ENCODE data around the gene PHACTR1. TPM values are rescaled to one million over a fixed set of nuclear protein-coding genes. Genes with fewer than 3 reads are reported as not detected.

The PHACTR1 gene
- total and polyA plus RNA-seq, 7 donors, result 0.04 to 3.0 (median 0.85) TPM

DNA sequence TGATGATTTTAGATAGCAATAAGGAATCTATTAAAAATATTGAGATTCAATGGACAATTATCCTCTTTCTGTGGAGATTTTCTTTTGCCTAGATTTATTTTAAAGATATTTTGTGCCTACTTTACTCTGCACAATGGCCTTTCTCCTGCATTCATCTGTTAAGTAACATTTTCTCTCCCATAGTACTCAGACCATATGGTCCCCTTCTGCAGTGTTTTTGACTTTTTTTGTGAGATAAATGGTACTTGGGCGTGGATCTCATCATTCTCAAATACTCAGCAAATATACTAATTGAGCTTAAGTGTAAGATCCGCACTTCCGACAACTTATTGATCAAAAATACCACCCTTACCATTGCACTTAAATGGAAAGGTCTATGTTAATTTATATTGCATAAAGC, 55.8 kb downstream of the PHACTR1 start:
- Histone ChIP-seq H3K36me3 (ENCODE audit: insufficient read depth in 1 of 2, low read depth in 1 of 2) (no peaks in the 10 kb centered on the region), H3K27ac (no peak overlapping the region), H3K27me3 (ENCODE audit: insufficient read depth in 3 of 3, low read length in 2 of 3) (no peaks in the 10 kb centered on the region), H3K9me3 (no peaks in the 10 kb centered on the region), H3K4me1 (no peaks in the 10 kb centered on the region), H3K4me3 (no peak overlapping the region)
- TF ChIP-seq CTCF (IDR thresholded peaks at IDR 0.05), result no peak
- WGBS, 3 donors, result 82 to 90% (median 88%) methylated on average over 3 of the region's 3 CpGs
- intact Hi-C loops (cut with DNase I), result no loop called here
- DNase-seq (no peak), ATAC-seq (no peak)

DNA sequence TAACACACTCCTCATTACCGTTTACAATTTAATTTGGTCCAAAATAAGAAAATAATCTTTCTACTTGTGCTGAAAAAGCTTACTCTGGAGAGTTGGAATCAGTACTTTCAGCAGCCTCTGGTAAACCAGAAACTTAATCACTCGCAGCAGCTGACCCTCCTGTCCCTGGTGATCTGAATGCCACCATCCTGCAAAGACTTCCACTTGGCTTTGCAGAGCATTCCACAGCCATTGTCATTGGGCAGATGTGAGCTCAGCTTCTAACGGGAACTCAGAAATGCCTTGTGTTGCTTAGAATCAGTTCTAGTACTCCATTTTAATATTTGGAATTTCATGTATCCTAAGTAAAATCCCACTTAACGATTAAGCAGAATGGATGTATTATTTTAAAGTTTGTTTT, 59.7 kb downstream of the PHACTR1 start:
- no peak overlapping the region for H3K4me3 ChIP-seq
- TF ChIP-seq CTCF (IDR thresholded peaks at IDR 0.05), result no peak
- H3K27ac ChIP-seq, result no peak overlapping the region
- DNase-seq (no peak), ATAC-seq (no peak)
- no peaks in the 10 kb centered on the region for H3K27me3 ChIP-seq (ENCODE audit: insufficient read depth in 3 of 3, low read length in 2 of 3)
- intact Hi-C loops (cut with DNase I), result no loop called here
- no peaks in the 10 kb centered on the region for H3K36me3 ChIP-seq (ENCODE audit: insufficient read depth in 1 of 2, low read depth in 1 of 2)
- H3K4me1 ChIP-seq, result no peaks in the 10 kb centered on the region
- WGBS, 3 donors, result 39 to 51% (median 45%) methylated on average over 4 of the region's 4 CpGs
- H3K9me3 ChIP-seq, result no peaks in the 10 kb centered on the region

DNA sequence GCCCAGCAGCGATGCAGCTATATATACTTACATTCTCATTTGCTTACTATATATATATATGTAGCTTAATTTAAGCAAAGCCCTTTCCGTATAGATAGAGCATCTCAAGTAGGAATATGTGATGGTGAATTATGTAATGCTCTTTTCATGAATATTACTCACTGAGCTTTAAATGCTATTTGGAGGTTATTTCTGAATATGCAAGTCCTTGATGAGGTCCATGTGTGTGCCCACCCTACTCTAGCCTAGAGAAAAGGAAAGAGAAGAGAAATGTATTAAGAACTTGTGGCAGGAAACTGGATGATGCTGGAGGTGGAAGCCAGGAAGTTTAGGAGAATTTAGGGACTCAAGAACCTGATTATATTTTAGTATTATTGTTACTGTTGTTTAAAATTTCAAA, 63.2 kb downstream of the PHACTR1 start:
- H3K27me3 ChIP-seq (ENCODE audit: insufficient read depth in 3 of 3, low read length in 2 of 3), result no peaks in the 10 kb centered on the region
- 82 to 85% (median 83%) methylated on average over 2 of the region's 2 CpGs for WGBS, 3 donors
- ATAC-seq, result no peak
- intact Hi-C loops (cut with DNase I), result no loop called here
- no peak overlapping the region for H3K4me3 ChIP-seq
- H3K9me3 ChIP-seq, result no peaks in the 10 kb centered on the region
- no peak for TF ChIP-seq CTCF (IDR thresholded peaks at IDR 0.05)
- no peaks in the 10 kb centered on the region for H3K36me3 ChIP-seq (ENCODE audit: insufficient read depth in 1 of 2, low read depth in 1 of 2)
- no peak for DNase-seq
- no peak overlapping the region for H3K27ac ChIP-seq
- H3K4me1 ChIP-seq, result no peaks in the 10 kb centered on the region

DNA sequence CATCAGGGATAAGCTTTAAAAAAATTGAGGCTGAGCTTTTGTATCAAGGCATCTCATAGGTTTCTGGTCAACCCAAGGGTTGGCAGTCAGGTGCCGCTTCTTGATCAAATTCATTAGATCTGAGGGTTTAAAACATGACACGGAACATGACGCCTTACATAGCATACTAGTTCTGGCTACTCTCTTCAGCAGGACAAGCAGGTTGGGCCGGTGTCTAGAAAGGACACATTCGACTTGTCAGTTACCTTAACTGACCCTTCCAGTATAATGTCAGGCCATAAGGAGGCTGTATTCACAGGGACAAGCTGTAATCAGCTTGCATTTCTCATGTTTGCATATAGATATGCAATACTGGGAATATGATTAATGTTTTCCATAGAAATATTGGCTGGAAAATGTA, 65.6 kb downstream of the PHACTR1 start:
- Histone ChIP-seq H3K4me3 (no peak overlapping the region), H3K36me3 (ENCODE audit: insufficient read depth in 1 of 2, low read depth in 1 of 2) (no peaks in the 10 kb centered on the region), H3K27me3 (ENCODE audit: insufficient read depth in 3 of 3, low read length in 2 of 3) (no peaks in the 10 kb centered on the region), H3K27ac (no peak overlapping the region), H3K9me3 (no peaks in the 10 kb centered on the region), H3K4me1 (no peaks in the 10 kb centered on the region)
- WGBS, 3 donors, result 88 to 91% (median 91%) methylated on average over 5 of the region's 5 CpGs
- ATAC-seq, result no peak
- intact Hi-C loops (cut with DNase I), result no loop called here
- DNase-seq, result no peak
- no peak for TF ChIP-seq CTCF (IDR thresholded peaks at IDR 0.05)

DNA sequence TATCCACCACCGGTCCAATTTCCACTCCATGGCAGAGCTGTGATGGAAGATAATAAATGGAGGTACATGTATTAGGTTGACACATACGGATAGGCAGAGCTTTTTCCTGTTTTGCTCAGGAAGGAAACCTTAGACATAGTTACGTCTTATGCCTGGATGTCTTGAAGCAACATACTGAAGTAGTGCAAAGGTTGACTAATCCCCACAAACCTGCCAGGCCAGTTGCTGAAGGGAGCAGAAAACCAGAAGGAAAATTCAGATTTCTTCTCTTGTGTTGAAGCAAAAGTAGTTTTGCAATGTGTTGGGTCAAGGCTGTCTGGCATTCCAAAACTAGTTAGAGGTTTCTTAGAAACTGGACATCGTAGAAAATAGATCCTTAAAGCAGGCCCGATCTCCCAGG, 68.7 kb downstream of the PHACTR1 start:
- DNase-seq, result no peak
- Histone ChIP-seq H3K27ac (no peak overlapping the region), H3K4me3 (no peak overlapping the region), H3K9me3 (no peaks in the 10 kb centered on the region), H3K27me3 (ENCODE audit: insufficient read depth in 3 of 3, low read length in 2 of 3) (no peaks in the 10 kb centered on the region), H3K4me1 (no peaks in the 10 kb centered on the region), H3K36me3 (ENCODE audit: insufficient read depth in 1 of 2, low read depth in 1 of 2) (no peaks in the 10 kb centered on the region)
- WGBS, 3 donors, result 79 to 85% (median 82%) methylated on average over 5 of the region's 5 CpGs
- TF ChIP-seq CTCF (IDR thresholded peaks at IDR 0.05), result no peak
- intact Hi-C loops (cut with DNase I), result no loop called here
- ATAC-seq, result no peak
